ENCODE measurements around the gene ST7.

DNA sequence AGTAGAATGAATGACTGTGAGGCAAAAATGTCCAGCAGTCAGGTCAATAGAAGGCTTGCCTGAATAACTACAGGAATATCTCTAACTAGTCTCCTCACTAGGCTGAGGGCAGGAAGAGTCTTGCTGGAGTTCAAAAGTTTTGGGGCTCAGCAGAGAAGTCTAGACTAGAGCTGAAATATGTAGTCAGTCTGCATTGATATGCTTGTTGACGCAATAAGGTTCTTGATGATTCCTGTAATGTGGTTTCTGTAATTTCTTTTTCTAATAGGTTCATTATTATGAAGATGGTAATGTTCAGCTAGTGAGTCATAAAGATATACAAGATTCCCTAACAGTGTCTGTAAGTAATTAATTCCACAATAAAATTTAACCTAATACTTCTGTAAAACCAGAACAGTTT is 41.5 kb upstream of the ST7 start:
- TF ChIP-seq EP300 (IDR thresholded peaks at IDR 0.05), result no peak
- TF ChIP-seq, protein P1, sequence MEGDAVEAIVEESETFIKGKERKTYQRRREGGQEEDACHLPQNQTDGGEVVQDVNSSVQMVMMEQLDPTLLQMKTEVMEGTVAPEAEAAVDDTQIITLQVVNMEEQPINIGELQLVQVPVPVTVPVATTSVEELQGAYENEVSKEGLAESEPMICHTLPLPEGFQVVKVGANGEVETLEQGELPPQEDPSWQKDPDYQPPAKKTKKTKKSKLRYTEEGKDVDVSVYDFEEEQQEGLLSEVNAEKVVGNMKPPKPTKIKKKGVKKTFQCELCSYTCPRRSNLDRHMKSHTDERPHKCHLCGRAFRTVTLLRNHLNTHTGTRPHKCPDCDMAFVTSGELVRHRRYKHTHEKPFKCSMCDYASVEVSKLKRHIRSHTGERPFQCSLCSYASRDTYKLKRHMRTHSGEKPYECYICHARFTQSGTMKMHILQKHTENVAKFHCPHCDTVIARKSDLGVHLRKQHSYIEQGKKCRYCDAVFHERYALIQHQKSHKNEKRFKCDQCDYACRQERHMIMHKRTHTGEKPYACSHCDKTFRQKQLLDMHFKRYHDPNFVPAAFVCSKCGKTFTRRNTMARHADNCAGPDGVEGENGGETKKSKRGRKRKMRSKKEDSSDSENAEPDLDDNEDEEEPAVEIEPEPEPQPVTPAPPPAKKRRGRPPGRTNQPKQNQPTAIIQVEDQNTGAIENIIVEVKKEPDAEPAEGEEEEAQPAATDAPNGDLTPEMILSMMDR (IDR thresholded peaks at IDR 0.05), result no peak

All from tibial nerve (tissue), 4 donors.